ENCODE results near the gene GRM2. TPM values are rescaled to one million over a fixed set of nuclear protein-coding genes. Genes with fewer than 3 reads are reported as not detected.
"Not testable (repeated sequence)": the region's sequence is repeated elsewhere in the genome, so short reads cannot be mapped to it uniquely, and the experiment has no call there.

The GRM2 gene
- total RNA-seq, 2 donors from 2014 or later, result 0.14 to 0.24 TPM

DNA sequence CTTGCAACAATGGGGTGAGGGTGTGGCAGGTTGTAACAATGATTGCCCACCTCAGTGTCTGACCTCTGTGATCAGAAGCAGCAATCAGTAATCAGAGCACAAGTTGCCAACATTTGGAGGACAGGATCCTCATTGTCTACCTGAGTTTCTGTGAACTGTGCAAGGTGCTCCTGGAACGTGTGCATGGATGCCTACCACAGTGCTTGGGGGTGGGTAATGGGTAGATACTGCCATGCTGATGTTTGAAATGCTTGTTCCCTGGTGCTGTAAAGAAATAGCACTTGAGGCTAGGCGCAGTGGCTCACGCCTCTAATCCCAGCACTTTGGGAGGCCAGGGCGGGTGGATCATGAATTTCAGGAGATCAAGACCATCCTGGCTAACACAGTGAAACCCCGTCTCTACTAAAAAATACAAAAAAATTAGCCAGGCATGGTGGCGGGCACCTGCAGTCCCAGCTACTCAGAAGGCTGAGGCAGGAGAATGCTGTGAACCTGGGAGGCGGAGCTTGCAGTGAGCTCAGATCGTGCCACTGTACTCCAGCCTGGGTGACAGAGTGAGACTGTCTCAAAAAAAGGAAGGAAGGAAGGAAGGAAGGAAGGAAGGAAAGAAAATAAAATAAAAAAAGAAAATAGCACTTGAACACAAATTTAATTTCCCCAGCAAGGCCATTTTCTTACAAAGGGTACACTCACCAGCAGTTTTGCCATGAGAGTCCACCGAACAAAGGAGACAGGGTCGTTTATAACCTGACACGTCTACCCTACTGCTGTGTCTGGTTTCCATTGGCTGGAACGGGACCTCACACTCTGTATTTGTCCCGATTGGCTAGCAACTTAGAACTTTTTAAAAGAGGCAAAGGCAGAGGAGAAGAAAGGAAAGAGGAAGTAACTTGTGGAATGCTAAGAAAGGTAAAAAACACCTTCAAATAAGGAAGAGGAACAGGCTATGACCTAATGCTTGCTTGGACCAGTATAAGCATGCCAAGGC is 47.2 kb downstream of the GRM2 start:
- DNase-seq (ENCODE audit: low spot score); intact Hi-C loops (cut with DNase I): not testable (repeated sequence)

DNA sequence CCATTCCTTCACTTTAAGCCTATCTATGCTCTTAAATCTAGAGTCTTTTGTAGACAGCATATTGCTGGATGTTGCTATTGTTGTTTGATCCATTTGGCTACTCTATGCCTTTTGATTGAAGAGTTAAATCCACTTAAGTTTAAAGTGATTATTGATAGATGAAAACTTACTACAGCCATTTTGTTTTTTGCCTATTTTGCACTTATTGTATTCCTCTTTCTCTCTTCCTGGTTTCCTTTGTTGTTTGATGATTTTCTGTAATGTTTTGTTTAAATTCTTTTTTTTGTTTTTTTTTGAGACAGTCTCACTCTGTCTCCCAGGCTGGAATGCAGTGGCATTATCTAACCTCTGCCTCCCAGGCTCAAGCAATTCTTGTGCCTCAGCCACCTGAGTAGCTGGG is 52.3 kb downstream of the GRM2 start:
- DNase-seq (ENCODE audit: low spot score), result no peak
- intact Hi-C loops (cut with DNase I), result no loop called here

Other genes starting within 250 kb of the GRM2 start
- 10 to 100 TPM; 13.7 to 19.3 TPM for gene DCAF1, start 207.1 kb upstream of the GRM2 start, total RNA-seq
- 10 to 100 TPM; 20.0 to 21.2 TPM for gene RAD54L2, start 168.3 kb upstream of the GRM2 start, total RNA-seq
- gene TEX264, start 35.8 kb upstream of the GRM2 start, total RNA-seq, result 10 to 100 TPM; 17.8 to 24.8 TPM
- gene IQCF6, start 72.2 kb downstream of the GRM2 start, total RNA-seq, result not detected
- not detected for gene IQCF2, start 154.5 kb downstream of the GRM2 start, total RNA-seq
- gene IQCF5, start 168.5 kb downstream of the GRM2 start, total RNA-seq, result not detected
- not detected for gene IQCF1, start 196.3 kb downstream of the GRM2 start, total RNA-seq
- gene RRP9, start 234.8 kb downstream of the GRM2 start, total RNA-seq, result 10 to 100 TPM; 13.4 to 14.9 TPM
- gene PARP3, start 235.3 kb downstream of the GRM2 start, total RNA-seq, result 10 to 100 TPM; 16.5 to 22.3 TPM
- not detected for gene GPR62, start 248.3 kb downstream of the GRM2 start, total RNA-seq

Data from posterior vena cava (tissue), 2 donors.